ENCODE results near the gene ZNF787. TPM values are rescaled to one million over a fixed set of nuclear protein-coding genes. Genes with fewer than 3 reads are reported as not detected.

ZNF787 gene
- total and polyA plus RNA-seq, 2 of the 13 experiments (the other 11 are each of a cell fraction or from before 2014, with no cell fraction given) = 15.1 to 42.8 TPM

DNA sequence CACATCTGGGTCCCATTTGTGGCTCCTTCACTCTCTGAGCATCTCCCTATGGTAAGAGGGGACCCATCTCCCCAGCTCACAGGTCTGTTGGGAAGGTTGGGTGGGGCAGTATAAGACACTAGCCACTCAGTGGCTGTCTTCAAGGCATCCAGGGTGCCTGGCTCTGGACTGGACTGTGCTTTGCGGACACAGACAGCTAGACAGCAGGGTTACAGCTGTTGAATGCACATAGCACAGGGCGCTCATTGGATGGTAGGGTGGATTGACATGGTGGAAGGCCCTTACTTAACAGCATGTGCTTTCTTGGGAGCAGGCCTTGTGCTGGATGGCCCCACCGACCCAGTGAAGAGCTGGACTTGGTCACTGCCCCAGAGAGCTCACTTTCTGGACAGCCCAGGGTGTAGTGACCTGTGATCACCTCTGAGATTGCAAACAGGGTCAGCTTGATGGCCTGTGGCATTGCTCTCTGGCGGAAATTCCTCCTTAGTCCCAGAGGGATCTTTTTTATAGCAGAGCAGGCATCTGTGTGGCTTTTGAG is 21.9 kb upstream of the ZNF787 start (continued):
- TF ChIP-seq MLX (CRISPR knock-in tag; IDR thresholded peaks at IDR 0.05) (0 out of 2 replicates have a peak, but pooled peaks have one; percentile 21), THYN1 (CRISPR knock-in tag; IDR thresholded peaks at IDR 0.05; ENCODE audit: borderline replicate concordance, low read depth) (no peak), DRAP1 (CRISPR knock-in tag; IDR thresholded peaks at IDR 0.05) (0 out of 2 replicates have a peak, but pooled peaks have one; percentile 10), ZFP36L1 (CRISPR knock-in tag; IDR thresholded peaks at IDR 0.05) (0 out of 2 replicates have a peak, but pooled peaks have one; percentile 56), ZBTB20 (CRISPR knock-in tag; IDR thresholded peaks at IDR 0.05; ENCODE audit: borderline replicate concordance, low read depth) (no peak), HMGXB3 (CRISPR knock-in tag; IDR thresholded peaks at IDR 0.05; ENCODE audit: borderline replicate concordance) (no peak), ZNF326 (CRISPR knock-in tag; IDR thresholded peaks at IDR 0.05; ENCODE audit: borderline replicate concordance) (no peak)

Measured in HepG2 (cell line).